GM12878 (cell line): ENCODE data around the gene LIN52. TPM values are rescaled to one million over a fixed set of nuclear protein-coding genes. Genes with fewer than 3 reads are reported as not detected.

Experiments used
- ATF7 ChIP-seq: fragments of 450-650 bp; IDR thresholded peaks from 2 replicates; pipeline ENCODE4 v1.6.1; 2016; ENCODE audit warnings: low read depth, mild to moderate bottlenecking
- BCL11A ChIP-seq: IDR thresholded peaks from 2 replicates; pipeline ENCODE4 v1.6.1; 2011; ENCODE audit warnings: low read depth, low read length
- BMI1 ChIP-seq: fragments of 450-650 bp; IDR thresholded peaks from 2 replicates; pipeline ENCODE4 v1.6.1; 2016; ENCODE audit warnings: mild to moderate bottlenecking, moderate library complexity, borderline replicate concordance
- CHD2 ChIP-seq: IDR thresholded peaks from 2 replicates; pipeline ENCODE4 v1.6.1; 2011; ENCODE audit warnings: low read depth, low read length, improper control_type of control experiment, borderline replicate concordance
- EED ChIP-seq: sonication (generic); IDR thresholded peaks from 2 replicates; pipeline ENCODE4 v1.6.1; 2016; ENCODE audit warnings: antibody characterized with exemption, low read depth
- ESRRA ChIP-seq: IDR thresholded peaks from 2 replicates; pipeline ENCODE4 v1.6.1; 2012; ENCODE audit warnings: mild to moderate bottlenecking, low read length, improper control_type of control experiment
- EZH2 ChIP-seq: IDR thresholded peaks from 2 replicates; pipeline ENCODE4 v1.6.1; 2012; ENCODE audit warnings: low read depth, mild to moderate bottlenecking, control low read depth, inconsistent platforms, low read length, borderline replicate concordance; ENCODE audit not compliant: control insufficient read depth
- FOXM1 ChIP-seq: IDR thresholded peaks from 2 replicates; pipeline ENCODE4 v1.6.1; 2012; ENCODE audit warnings: low read depth, mild to moderate bottlenecking, inconsistent platforms, low read length, moderate library complexity
- NFYB ChIP-seq: IDR thresholded peaks from 2 replicates; pipeline ENCODE4 v1.6.1; 2011; ENCODE audit warnings: low read depth, mild to moderate bottlenecking, low read length, improper control_type of control experiment, moderate library complexity; ENCODE audit not compliant: insufficient read depth
- NR2C2 ChIP-seq: IDR thresholded peaks from 2 replicates; pipeline ENCODE4 v1.6.1; 2011; ENCODE audit warnings: borderline replicate concordance, low read depth; ENCODE audit not compliant: control insufficient read depth, insufficient read length
- NR2F1 ChIP-seq: fragments of 450-650 bp; conservative IDR thresholded peaks from 2 replicates; pipeline ENCODE4 v1.6.1; 2017; ENCODE audit warnings: mild to moderate bottlenecking
- PAX8 ChIP-seq: fragments of 450-650 bp; IDR thresholded peaks from 2 replicates; pipeline ENCODE4 v1.6.1; 2017; ENCODE audit warnings: mild to moderate bottlenecking, moderate library complexity
- SMAD1 ChIP-seq: fragments of 450-650 bp; IDR thresholded peaks from 2 replicates; pipeline ENCODE4 v1.6.1; 2018; ENCODE audit warnings: mild to moderate bottlenecking, low read depth; ENCODE audit not compliant: partially characterized antibody
- SREBF2 ChIP-seq: IDR thresholded peaks from 2 replicates; pipeline ENCODE4 v1.6.1; 2012; ENCODE audit warnings: mild to moderate bottlenecking, low read length
- SRF ChIP-seq, 2 experiments: IDR thresholded peaks; 2 replicates each; pipeline ENCODE4 v1.6.1; 2011; ENCODE audit warnings: low read depth in 2 of 2, low read length in 2 of 2, mild to moderate bottlenecking in 1 of 2, moderate library complexity in 1 of 2
- TAF1 ChIP-seq: IDR thresholded peaks from 2 replicates; pipeline ENCODE4 v1.6.1; 2011; ENCODE audit warnings: mild to moderate bottlenecking, low read depth, low read length, borderline replicate concordance
- TCF12 ChIP-seq: IDR thresholded peaks from 2 replicates; pipeline ENCODE4 v1.6.1; 2011; ENCODE audit warnings: low read depth, mild to moderate bottlenecking, low read length
- TCF3 ChIP-seq: IDR thresholded peaks from 2 replicates; pipeline ENCODE4 v1.6.1; 2012; ENCODE audit warnings: low read depth, mild to moderate bottlenecking, low read length, borderline replicate concordance; ENCODE audit not compliant: insufficient read depth
- YY1 ChIP-seq: IDR thresholded peaks from 2 replicates; pipeline ENCODE4 v1.6.1; 2011; ENCODE audit warnings: low read depth, mild to moderate bottlenecking, low read length
- ZBED1 ChIP-seq: IDR thresholded peaks from 2 replicates; pipeline ENCODE4 v1.6.1; 2016; ENCODE audit warnings: borderline replicate concordance
- ZNF24 ChIP-seq: fragments of 450-650 bp; IDR thresholded peaks from 2 replicates; pipeline ENCODE4 v1.6.1; 2017; ENCODE audit warnings: antibody characterized with exemption, mild to moderate bottlenecking
- ZZZ3 ChIP-seq: IDR thresholded peaks from 2 replicates; pipeline ENCODE4 v1.6.1; 2011; ENCODE audit warnings: low read depth; ENCODE audit not compliant: control insufficient read depth, insufficient read length
- polyA plus RNA-seq, 11 experiments: library from polyadenylated mRNA; depleted of rRNA in 4 of 11; unstranded in 6 of 11; stranded (reverse) in 5 of 11; fragments of >200 nt; fragmentation: Nextera tagmentation in 4 of 11; fragmentation: Illumina TruSeq in 1 of 11; extraction: Ambion mirVana in 4 of 11; extraction: Trizol in 1 of 11; gene quantifications; 1 replicate in 1 of 11; 2 replicates in 10 of 11; pipeline versions ENCODE4 v1.2.1 to v1.2.3, GENCODE V29; 2011 to 2016; ENCODE audit warnings: inconsistent platforms in 2 of 11, missing spikeins in 2 of 11, low read depth in 1 of 11
- total RNA-seq, 4 experiments: library from RNA; depleted of rRNA in 3 of 4; stranded (reverse); fragments of >200 nt in 3 of 4; fragmentation: Illumina TruSeq in 1 of 4; extraction: Trizol in 1 of 4; gene quantifications; 2 replicates each; pipeline versions ENCODE4 v1.2.1 to v1.2.3, GENCODE V29; 2013 to 2021
- TF ChIP-seq, protein P1 (sequence below): fragments of 450-650 bp; IDR thresholded peaks from 2 replicates; pipeline ENCODE4 v1.6.1; 2017; ENCODE audit warnings: low read depth, mild to moderate bottlenecking, moderate library complexity
- TF ChIP-seq, protein P2 (sequence below): fragments of 450-650 bp; IDR thresholded peaks from 2 replicates; pipeline ENCODE4 v1.6.1; 2016; ENCODE audit warnings: mild to moderate bottlenecking
- TF ChIP-seq, protein P3 (sequence below): fragments of 150-350 bp; IDR thresholded peaks from 2 replicates; pipeline ENCODE4 v1.6.1; 2016; ENCODE audit warnings: low read depth, low read length

Gene LIN52
- total and polyA plus RNA-seq, 10 of the 15 experiments (the other 5 are each of a cell fraction or from before 2014, with no cell fraction given) = 13.3 to 30.9 (median 19.9) TPM

DNA sequence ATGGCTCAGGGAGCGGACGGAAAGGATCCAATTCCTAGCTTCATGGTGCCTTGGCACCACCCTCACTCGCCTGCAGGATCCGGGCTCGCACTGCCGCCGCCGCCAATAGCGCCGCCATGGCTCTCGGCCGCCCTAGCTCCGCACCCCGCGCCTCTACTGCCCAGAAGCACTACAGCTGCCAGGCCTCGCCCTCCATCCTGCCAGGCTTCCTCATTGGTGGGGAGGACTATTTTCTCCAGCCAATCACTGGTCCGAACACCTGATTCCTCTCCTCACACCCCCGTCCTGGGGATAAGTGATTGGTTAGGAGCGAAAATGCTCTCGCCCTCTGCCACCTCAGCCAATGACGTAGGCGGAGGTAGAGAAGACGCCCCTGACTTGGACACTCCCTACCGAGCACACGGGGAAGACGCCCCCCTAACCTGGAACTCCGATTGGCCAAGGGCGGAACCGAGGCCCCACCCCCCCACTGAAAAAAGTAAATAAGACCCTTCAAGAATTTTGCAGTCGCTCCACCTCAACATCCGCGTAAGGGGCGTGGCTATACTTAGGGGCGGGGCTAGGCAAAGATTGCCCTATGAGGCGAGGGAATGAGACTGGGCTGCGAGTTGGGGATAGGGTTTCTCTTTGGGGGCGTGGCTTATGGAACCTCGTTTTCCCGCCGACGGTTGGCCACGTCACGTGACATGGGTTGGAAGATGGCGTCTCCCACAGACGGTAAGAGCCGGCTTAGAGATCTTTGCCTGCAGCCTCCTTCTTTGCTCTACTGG is at the start of gene LIN52, which contains the start of gene ALDH6A1 (continued):
- TF ChIP-seq SREBF2 = no peak
- TF ChIP-seq TCF3 = no peak
- TF ChIP-seq, protein P1, sequence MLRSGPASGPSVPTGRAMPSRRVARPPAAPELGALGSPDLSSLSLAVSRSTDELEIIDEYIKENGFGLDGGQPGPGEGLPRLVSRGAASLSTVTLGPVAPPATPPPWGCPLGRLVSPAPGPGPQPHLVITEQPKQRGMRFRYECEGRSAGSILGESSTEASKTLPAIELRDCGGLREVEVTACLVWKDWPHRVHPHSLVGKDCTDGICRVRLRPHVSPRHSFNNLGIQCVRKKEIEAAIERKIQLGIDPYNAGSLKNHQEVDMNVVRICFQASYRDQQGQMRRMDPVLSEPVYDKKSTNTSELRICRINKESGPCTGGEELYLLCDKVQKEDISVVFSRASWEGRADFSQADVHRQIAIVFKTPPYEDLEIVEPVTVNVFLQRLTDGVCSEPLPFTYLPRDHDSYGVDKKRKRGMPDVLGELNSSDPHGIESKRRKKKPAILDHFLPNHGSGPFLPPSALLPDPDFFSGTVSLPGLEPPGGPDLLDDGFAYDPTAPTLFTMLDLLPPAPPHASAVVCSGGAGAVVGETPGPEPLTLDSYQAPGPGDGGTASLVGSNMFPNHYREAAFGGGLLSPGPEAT = peak; percentile 99
- no peak for TF ChIP-seq BMI1
- TF ChIP-seq TCF12 = 0 out of 2 replicates have a peak, but pooled peaks have one; percentile 32
- TF ChIP-seq EZH2 = no peak
- TF ChIP-seq PAX8 = no peak
- TF ChIP-seq ESRRA = no peak
- TF ChIP-seq ZZZ3 = no peak
- TF ChIP-seq YY1 = peak; percentile 97
- no peak for TF ChIP-seq SMAD1
- TF ChIP-seq, protein P2, sequence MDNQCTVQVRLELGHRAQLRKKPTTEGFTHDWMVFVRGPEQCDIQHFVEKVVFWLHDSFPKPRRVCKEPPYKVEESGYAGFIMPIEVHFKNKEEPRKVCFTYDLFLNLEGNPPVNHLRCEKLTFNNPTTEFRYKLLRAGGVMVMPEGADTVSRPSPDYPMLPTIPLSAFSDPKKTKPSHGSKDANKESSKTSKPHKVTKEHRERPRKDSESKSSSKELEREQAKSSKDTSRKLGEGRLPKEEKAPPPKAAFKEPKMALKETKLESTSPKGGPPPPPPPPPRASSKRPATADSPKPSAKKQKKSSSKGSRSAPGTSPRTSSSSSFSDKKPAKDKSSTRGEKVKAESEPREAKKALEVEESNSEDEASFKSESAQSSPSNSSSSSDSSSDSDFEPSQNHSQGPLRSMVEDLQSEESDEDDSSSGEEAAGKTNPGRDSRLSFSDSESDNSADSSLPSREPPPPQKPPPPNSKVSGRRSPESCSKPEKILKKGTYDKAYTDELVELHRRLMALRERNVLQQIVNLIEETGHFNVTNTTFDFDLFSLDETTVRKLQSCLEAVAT = peak; percentile 61
- no peak for TF ChIP-seq ZNF24
- no peak for TF ChIP-seq EED
- TF ChIP-seq FOXM1 = no peak
- TF ChIP-seq BCL11A = no peak
- no peak for TF ChIP-seq NR2C2
- peak; percentile 84 for TF ChIP-seq ATF7
- no peak for TF ChIP-seq NR2F1
- TF ChIP-seq TAF1 = peak; percentile 85
- TF ChIP-seq NFYB = peak; percentile 94
- 0 out of 4 replicates have a peak, but pooled peaks of 1 of the 2 experiments have one; percentile 53 for TF ChIP-seq SRF (IDR thresholded peaks at IDR 0.05; ENCODE audit: low read depth in 2 of 2, low read length in 2 of 2)
- TF ChIP-seq ZBED1 = no peak
- peak; percentile 91 for TF ChIP-seq CHD2
- TF ChIP-seq, protein P3, sequence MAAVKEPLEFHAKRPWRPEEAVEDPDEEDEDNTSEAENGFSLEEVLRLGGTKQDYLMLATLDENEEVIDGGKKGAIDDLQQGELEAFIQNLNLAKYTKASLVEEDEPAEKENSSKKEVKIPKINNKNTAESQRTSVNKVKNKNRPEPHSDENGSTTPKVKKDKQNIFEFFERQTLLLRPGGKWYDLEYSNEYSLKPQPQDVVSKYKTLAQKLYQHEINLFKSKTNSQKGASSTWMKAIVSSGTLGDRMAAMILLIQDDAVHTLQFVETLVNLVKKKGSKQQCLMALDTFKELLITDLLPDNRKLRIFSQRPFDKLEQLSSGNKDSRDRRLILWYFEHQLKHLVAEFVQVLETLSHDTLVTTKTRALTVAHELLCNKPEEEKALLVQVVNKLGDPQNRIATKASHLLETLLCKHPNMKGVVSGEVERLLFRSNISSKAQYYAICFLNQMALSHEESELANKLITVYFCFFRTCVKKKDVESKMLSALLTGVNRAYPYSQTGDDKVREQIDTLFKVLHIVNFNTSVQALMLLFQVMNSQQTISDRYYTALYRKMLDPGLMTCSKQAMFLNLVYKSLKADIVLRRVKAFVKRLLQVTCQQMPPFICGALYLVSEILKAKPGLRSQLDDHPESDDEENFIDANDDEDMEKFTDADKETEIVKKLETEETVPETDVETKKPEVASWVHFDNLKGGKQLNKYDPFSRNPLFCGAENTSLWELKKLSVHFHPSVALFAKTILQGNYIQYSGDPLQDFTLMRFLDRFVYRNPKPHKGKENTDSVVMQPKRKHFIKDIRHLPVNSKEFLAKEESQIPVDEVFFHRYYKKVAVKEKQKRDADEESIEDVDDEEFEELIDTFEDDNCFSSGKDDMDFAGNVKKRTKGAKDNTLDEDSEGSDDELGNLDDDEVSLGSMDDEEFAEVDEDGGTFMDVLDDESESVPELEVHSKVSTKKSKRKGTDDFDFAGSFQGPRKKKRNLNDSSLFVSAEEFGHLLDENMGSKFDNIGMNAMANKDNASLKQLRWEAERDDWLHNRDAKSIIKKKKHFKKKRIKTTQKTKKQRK = no peak
